GM13976 (cell line): ENCODE results near the gene ARHGEF7.

Experiments used
- DNase-seq: peaks from one replicate; pipeline ENCODE4 v3.0.0; 2012; ENCODE audit warnings: low spot score
- CTCF ChIP-seq: IDR thresholded peaks from 2 replicates; pipeline ENCODE4 v1.5.1; 2012; ENCODE audit warnings: borderline replicate concordance, mild to moderate bottlenecking; ENCODE audit not compliant: insufficient read depth; ENCODE audit errors: extremely low read depth, missing control alignments, control extremely low read depth
- in situ Hi-C: fragments of 300-500 bp; cut with MboI; formaldehyde crosslinking; loops from one replicate; pipeline ENCODE4 v1.12.0; 2022; ENCODE audit warnings: low sequenced_read_pairs, mixed read lengths, inconsistent platforms; ENCODE audit not compliant: unreplicated experiment

Gene ARHGEF7

GRCh38 chr13:111161601-111162600, 46.8 kb downstream of the ARHGEF7 start:
- in situ Hi-C loops = no loop called here
- no peak for TF ChIP-seq CTCF
- no peak for DNase-seq

GRCh38 chr13:111165241-111166010, 50.3 kb downstream of the ARHGEF7 start:
- TF ChIP-seq CTCF = no peak
- in situ Hi-C loops = no loop called here
- peak; percentile 48 for DNase-seq

GRCh38 chr13:111166882-111167675, 52.0 kb downstream of the ARHGEF7 start:
- no peak for TF ChIP-seq CTCF
- no peak for DNase-seq
- in situ Hi-C loops = no loop called here

- in situ Hi-C loops = no loop called here
- TF ChIP-seq CTCF = no peak
- no peak for DNase-seq
Observed at GRCh38 chr13:111168107-111168506, 53.0 kb downstream of the ARHGEF7 start.

- DNase-seq = no peak
- TF ChIP-seq CTCF = no peak
- in situ Hi-C loops = no loop called here
Observed at GRCh38 chr13:111171112-111171511, 56.0 kb downstream of the ARHGEF7 start.

GRCh38 chr13:111171629-111172028, 56.5 kb downstream of the ARHGEF7 start:
- no peak for DNase-seq
- in situ Hi-C loops = no loop called here
- no peak for TF ChIP-seq CTCF
